Stimulated activated CD8-positive, alpha-beta memory T cell treated with anti-CD3 and anti-CD28 coated beads, Interleukin-12 subunit alpha, Interleukin-12 subunit beta, amount 100 ng/mL, for 4 hours (primary cell): ENCODE data around the gene NDUFS8.

Experiments used
- DNase-seq: peaks from one replicate; pipeline ENCODE4 v3.0.0-alpha.2; 2020; ENCODE audit warnings: low read depth

The NDUFS8 gene

GRCh38 chr11:68080860-68081259 is 50.4 kb downstream of the NDUFS8 start:
- no peak for DNase-seq

DNA sequence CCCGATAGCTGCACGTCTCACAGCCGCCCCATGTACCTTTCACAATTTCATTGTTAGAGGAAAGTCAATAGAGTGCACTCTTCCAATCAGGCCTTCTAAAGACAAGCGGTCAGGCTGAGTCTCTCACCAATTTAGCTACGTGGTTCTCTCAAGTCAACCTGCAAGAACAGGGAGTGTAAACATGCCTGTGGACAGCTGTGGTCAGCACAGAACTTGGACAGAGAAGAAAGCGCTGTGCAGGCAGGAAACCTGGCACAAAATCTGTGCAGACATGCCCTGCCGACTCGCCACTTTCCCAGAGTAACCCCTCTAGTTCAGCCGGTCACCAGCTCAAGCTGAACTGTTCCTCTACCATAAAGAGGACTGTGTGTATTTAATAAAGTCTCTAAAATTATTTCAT is 51.2 kb downstream of the NDUFS8 start:
- DNase-seq = no peak

DNA sequence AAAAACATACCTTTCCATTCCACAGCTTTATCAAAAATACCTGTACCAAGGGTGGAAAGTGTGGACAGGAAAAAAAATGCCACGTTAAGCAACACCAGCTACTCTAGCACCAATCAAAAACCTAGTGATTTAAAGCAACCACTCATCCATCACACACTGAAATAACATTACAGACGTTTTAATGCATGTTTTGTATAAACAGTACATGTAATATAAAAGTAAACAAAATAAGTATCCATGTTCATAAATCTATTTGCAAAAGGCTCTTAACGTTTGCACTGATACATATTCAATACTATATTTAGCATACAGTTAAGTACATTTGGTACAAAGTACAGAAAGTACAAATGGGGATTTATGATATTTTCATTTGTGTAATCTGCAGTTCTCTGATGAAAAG is 52.0 kb downstream of the NDUFS8 start:
- no peak for DNase-seq

DNA sequence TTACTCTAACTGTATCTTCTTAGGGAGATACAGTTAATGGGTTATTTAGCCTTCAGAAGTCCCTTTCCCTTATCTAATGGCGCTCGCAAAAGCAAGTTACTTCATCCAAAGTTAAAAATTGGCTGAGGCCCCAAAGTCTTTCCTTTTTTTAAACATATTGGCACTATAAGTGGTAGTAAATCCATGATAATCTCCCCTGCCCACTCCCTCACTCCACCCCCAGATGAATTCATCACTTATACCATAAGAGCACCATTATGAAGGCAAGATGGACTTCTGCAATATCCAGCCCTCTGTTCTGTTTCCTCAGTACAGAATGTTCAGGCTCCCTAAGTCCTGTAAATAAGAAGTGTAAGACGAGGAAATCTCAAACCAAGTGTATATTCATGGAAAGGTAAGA is 53.0 kb downstream of the NDUFS8 start:
- DNase-seq = no peak
